Loucy (cell line): ENCODE data around the gene PTCH1.

Experiments
- CTCF ChIP-seq: fragments of 200-600 bp; sonication (generic); conservative IDR thresholded peaks from 2 replicates; pipeline ENCODE4 v1.5.1; 2014; ENCODE audit warnings: mild to moderate bottlenecking, antibody characterized with exemption, low read length
- EZH2phosphoT487 ChIP-seq: fragments of 200-600 bp; IDR thresholded peaks from 2 replicates; pipeline ENCODE4 v1.6.1; 2018; ENCODE audit warnings: antibody characterized with exemption, mild to moderate bottlenecking, moderate library complexity, borderline replicate concordance

GRCh38 chr9:95515272-95516113 lies 1.3 kb downstream of the PTCH1 start:
- TF ChIP-seq CTCF (no peak), EZH2phosphoT487 (no peak)
